Spleen (tissue), 13 donors: ENCODE results near the gene PPP1R13B. TPM values are rescaled to one million over a fixed set of nuclear protein-coding genes. Genes with fewer than 3 reads are reported as not detected.

ENCODE experiments used
- DNase-seq: peaks from one replicate; pipeline ENCODE4 v3.0.0-alpha.2; 2020
- H3K27ac ChIP-seq, 8 donors: fragments of 200-600 bp; sonication (generic) in 7 of 8; 1 replicate in 4 of 8; 2 replicates in 4 of 8; pipeline versions ENCODE4 v1.5.0 to v1.8.0; 2016 to 2021; ENCODE audit warnings: inconsistent platforms in 4 of 8, mild to moderate bottlenecking in 4 of 8, moderate library complexity in 1 of 8
- H3K27me3 ChIP-seq, 7 donors: fragments of 200-600 bp; sonication (generic) in 6 of 7; replicated peaks in 1 of 7; 1 replicate in 4 of 7; 2 replicates in 3 of 7; pipeline versions ENCODE4 v1.5.0 to v1.8.0; 2016 to 2021; ENCODE audit warnings: inconsistent platforms in 3 of 7, mild to moderate bottlenecking in 1 of 7
- H3K36me3 ChIP-seq, 6 donors: fragments of 200-600 bp; sonication (generic) in 5 of 6; 1 replicate in 4 of 6; 2 replicates in 2 of 6; pipeline versions ENCODE4 v1.5.0 to v1.8.0; 2016 to 2021; ENCODE audit warnings: inconsistent platforms in 2 of 6
- H3K4me1 ChIP-seq, 6 donors: fragments of 200-600 bp; sonication (generic) in 5 of 6; 1 replicate in 3 of 6; 2 replicates in 3 of 6; pipeline versions ENCODE4 v1.5.0 to v1.8.0; 2016 to 2021; ENCODE audit warnings: inconsistent platforms in 3 of 6
- H3K4me3 ChIP-seq, 8 donors: fragments of 200-600 bp; sonication (generic) in 7 of 8; 1 replicate in 4 of 8; 2 replicates in 4 of 8; pipeline versions ENCODE4 v1.5.0 to v1.8.0; 2016 to 2021; ENCODE audit warnings: inconsistent platforms in 4 of 8, mild to moderate bottlenecking in 4 of 8, moderate library complexity in 2 of 8
- H3K9me3 ChIP-seq, 8 donors: fragments of 200-600 bp; sonication (generic) in 7 of 8; 1 replicate in 4 of 8; 2 replicates in 4 of 8; pipeline versions ENCODE4 v1.5.0 to v1.8.0; 2016 to 2021; ENCODE audit warnings: inconsistent platforms in 4 of 8
- POLR2A ChIP-seq, 3 donors: fragments of 450-650 bp; IDR thresholded peaks; one replicate each; pipeline ENCODE4 v1.5.1; 2017; ENCODE audit warnings: antibody characterized with exemption in 3 of 3, mild to moderate bottlenecking in 1 of 3
- POLR2AphosphoS5 ChIP-seq, 3 donors: sonication (generic); formaldehyde crosslinking; IDR thresholded peaks; one replicate each; pipeline ENCODE4 v1.5.1; 2017; ENCODE audit warnings: antibody characterized with exemption in 3 of 3
- WGBS, 5 donors: extraction: QIAGEN DNeasy Blood & Tissue Kit in 3 of 5; methylation state at CpG; one replicate each; pipeline versions ENCODE4 v1.1.5 to v1.1.7; 2013 to 2018; 5-methylcytosine and 5-hydroxymethylcytosine counted together
- intact Hi-C: fragments of 100-400 bp; cut with DNase I; formaldehyde crosslinking; loops from one replicate; pipeline ENCODE4 v1.15.0; 2023; ENCODE audit warnings: low total_unique reads
- long read RNA-seq, 2 donors: transcript quantifications; one replicate each; lab custom pipeline, GENCODE V29; 2026
- polyA plus RNA-seq, 3 donors: library from polyadenylated mRNA; stranded (reverse); fragments of 200-250 nt; gene quantifications; one replicate each; pipeline ENCODE4 v1.2.1, GENCODE V29; 2013
- total RNA-seq, 7 donors: library from RNA; depleted of rRNA in 3 of 7; stranded (reverse); fragments of >200 nt in 3 of 7; fragmentation: NEBNext Ultra II Directional in 4 of 7; extraction: Animal tissue kit (Norgen Biotek cat#: 25700) in 4 of 7; gene quantifications; one replicate each; pipeline versions ENCODE4 v1.1.0 to v1.2.1, GENCODE V29; 2016 to 2021
- TF ChIP-seq, protein P1 (sequence below), 11 experiments: fragments of 200-600 bp in 7 of 11; fragments of 450-650 bp in 4 of 11; sonication (generic) in 4 of 11; IDR thresholded peaks in 8 of 11; conservative IDR thresholded peaks in 3 of 11; 1 replicate in 7 of 11; 2 replicates in 4 of 11; pipeline versions ENCODE4 v1.4.0 to v1.8.0; 2016 to 2021; ENCODE audit warnings: antibody characterized with exemption in 11 of 11, inconsistent platforms in 4 of 11, mild to moderate bottlenecking in 1 of 11
- donor health status: healthy with polysubstance abuse.
- donor health status: DM: no; HTN: no; CAD: no; lungs with moderate emphysema.
- donor health status: DM: no; HTN: no; CAD: no.
- donor health status: Bipolar disorder and iron deficiency.
- donor health status: healthy.
- donor health status: DM: no; HTN: no; CAD: no.
- donor health status: DM: yes; HTN: yes; CAD: no.

Gene PPP1R13B
- total RNA-seq: 10 to 100 TPM; 23.4 to 95.3 (median 52.9) TPM
- 10 to 100 TPM in 2 of 3 donors, 1 to 10 TPM in 1; 5.7 to 27.0 (median 12.7) TPM for polyA plus RNA-seq
- long read RNA-seq, donor 1, partial matches to known transcripts: 0 of 5 reads
- long read RNA-seq, donor 1, other reads (novel, unspliced or antisense): 0 of 5 reads
- long read RNA-seq, donor 2, partial matches to known transcripts: 0 of 2 reads
- long read RNA-seq, donor 2, other reads (novel, unspliced or antisense): 0 of 2 reads

DNA sequence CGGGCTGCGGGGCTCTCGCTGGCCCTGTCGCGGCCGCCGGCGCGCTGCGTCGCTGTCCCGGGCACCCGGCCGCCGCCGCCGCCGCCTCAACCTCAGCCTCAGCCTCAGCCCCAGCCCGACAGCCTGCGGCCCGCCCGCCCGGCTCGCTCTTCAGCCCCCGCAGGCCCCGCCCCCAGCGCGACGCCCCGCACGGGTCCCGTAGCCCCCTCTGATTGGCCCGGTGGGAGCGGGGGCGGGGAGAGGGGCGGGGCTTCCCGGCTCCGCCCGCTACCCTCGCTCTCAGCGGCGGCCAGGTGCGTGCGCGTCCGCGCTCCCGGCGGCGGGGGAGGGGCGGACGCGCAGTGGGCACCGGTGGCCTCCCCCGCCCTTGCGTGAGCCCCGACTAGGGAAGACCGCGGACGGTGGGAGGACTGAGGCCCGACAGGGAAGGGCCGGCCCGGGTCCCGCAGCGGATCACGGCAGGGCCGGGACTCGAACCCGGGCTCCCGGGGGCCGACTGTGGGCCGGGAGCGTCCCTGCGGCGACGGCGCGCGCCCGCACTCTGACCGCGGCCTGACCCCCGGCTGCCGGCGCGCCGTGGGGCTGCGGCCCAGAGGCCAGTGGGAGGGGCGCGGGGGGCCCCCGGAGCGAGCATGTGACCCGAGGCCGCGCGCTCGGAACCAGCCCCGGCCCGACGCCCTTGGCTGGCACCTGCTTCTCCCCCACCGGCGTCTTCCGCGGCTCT lies at the start of gene PPP1R13B:
TSS of gene PPP1R13B (minus strand) at position 125 of the 724 bp plus-strand sequence. CDS start 268 bp downstream, outside the sequence.
- Histone ChIP-seq H3K27ac (peak within 1 kb of the TSS; percentile 7 to 93 (median 81)), H3K36me3 (peaks cover 0 to 10% (median 0%) of the 10 kb centered on the region in 6 donors), H3K9me3 (no peaks in the 10 kb centered on the region), H3K27me3 (peaks cover 0 to 24% (median 0%) of the 10 kb centered on the region in 7 donors), H3K4me3 (peak within 1 kb of the TSS; percentile 39 to 87 (median 70)), H3K4me1 (peaks cover 8 to 45% (median 24%) of the 10 kb centered on the region in 6 donors)
- WGBS, 5 donors: 0 to 1% (median 1%) methylated on average over 19 to 104 of the region's 104 CpGs
- intact Hi-C loops: no loop called here
- TF ChIP-seq, protein P1, sequence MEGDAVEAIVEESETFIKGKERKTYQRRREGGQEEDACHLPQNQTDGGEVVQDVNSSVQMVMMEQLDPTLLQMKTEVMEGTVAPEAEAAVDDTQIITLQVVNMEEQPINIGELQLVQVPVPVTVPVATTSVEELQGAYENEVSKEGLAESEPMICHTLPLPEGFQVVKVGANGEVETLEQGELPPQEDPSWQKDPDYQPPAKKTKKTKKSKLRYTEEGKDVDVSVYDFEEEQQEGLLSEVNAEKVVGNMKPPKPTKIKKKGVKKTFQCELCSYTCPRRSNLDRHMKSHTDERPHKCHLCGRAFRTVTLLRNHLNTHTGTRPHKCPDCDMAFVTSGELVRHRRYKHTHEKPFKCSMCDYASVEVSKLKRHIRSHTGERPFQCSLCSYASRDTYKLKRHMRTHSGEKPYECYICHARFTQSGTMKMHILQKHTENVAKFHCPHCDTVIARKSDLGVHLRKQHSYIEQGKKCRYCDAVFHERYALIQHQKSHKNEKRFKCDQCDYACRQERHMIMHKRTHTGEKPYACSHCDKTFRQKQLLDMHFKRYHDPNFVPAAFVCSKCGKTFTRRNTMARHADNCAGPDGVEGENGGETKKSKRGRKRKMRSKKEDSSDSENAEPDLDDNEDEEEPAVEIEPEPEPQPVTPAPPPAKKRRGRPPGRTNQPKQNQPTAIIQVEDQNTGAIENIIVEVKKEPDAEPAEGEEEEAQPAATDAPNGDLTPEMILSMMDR (IDR thresholded peaks at IDR 0.05 in 8 of 11, conservative IDR thresholded peaks at IDR 0.05 in 3 of 11): no peak
- TF ChIP-seq POLR2AphosphoS5 (IDR thresholded peaks at IDR 0.05) (peak; percentile 74 to 86 (median 82)), POLR2A (IDR thresholded peaks at IDR 0.05) (peak in 1 of 3 donors; percentile 13)
- DNase-seq: peak; percentile 97

- Histone ChIP-seq H3K4me3 (no peak overlapping the region), H3K27me3 (no peaks in the 10 kb centered on the region), H3K27ac (no peak overlapping the region), H3K36me3 (no peaks in the 10 kb centered on the region), H3K9me3 (no peaks in the 10 kb centered on the region), H3K4me1 (peaks cover 0 to 29% (median 9%) of the 10 kb centered on the region in 6 donors)
- whole genome bisulfite sequencing, 5 donors: 65 to 78% (median 71%) methylated on average over 6 of the region's 6 CpGs
- TF ChIP-seq POLR2A (IDR thresholded peaks at IDR 0.05): no peak
- TF ChIP-seq, protein P1 (IDR thresholded peaks at IDR 0.05 in 8 of 11, conservative IDR thresholded peaks at IDR 0.05 in 3 of 11): no peak
- no peak for TF ChIP-seq POLR2AphosphoS5 (IDR thresholded peaks at IDR 0.05)
- intact Hi-C loops: no loop called here
- DNase-seq: no peak
Observed at GRCh38 chr14:103896578-103896977, 49.2 kb upstream of the PPP1R13B start.

DNA sequence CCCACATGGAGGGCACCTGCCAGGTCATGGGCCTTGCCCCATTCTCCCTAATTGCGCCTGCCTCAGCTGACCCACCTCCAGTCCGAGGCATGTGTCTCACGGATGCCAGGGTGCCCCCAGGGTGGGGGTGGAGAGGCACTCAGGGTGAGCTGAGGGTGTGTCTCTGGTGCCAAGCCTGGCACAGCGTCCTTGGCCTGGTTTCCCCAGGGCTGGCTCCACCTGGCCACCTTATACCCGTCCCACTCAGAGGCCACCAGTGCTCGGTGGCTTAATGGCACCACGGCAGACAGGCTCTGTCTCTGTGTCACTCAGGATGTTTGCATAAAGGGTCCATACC lies 47.3 kb upstream of the PPP1R13B start:
- intact Hi-C loops: no loop called here
- H3K4me3 ChIP-seq: no peak overlapping the region
- H3K27ac ChIP-seq: peak overlapping the region in 1 of 8 donors; percentile 11
- TF ChIP-seq POLR2AphosphoS5 (IDR thresholded peaks at IDR 0.05) (no peak), POLR2A (IDR thresholded peaks at IDR 0.05) (no peak)
- TF ChIP-seq, protein P1 (IDR thresholded peaks at IDR 0.05 in 8 of 11, conservative IDR thresholded peaks at IDR 0.05 in 3 of 11): no peak
- H3K27me3 ChIP-seq: no peaks in the 10 kb centered on the region
- WGBS, 5 donors: 69 to 84% (median 81%) methylated on average over 5 to 7 of the region's 7 CpGs
- H3K4me1 ChIP-seq: peaks cover 2 to 40% (median 17%) of the 10 kb centered on the region in 6 donors
- H3K36me3 ChIP-seq: no peaks in the 10 kb centered on the region
- DNase-seq: no peak
- no peaks in the 10 kb centered on the region for H3K9me3 ChIP-seq
